HEK293 (cell line): Measurements from ENCODE around the gene EEF1A2.

Experiments
- CTCF ChIP-seq: fragments of 450-650 bp; formaldehyde crosslinking; IDR thresholded peaks from 2 replicates; pipeline ENCODE4 v1.5.1; 2016; ENCODE audit warnings: missing biosample characterization, missing genetic modification characterization
- PBX3 ChIP-seq: sonication (generic); formaldehyde crosslinking; IDR thresholded peaks from 2 replicates; pipeline ENCODE4 v1.8.1; 2022; ENCODE audit warnings: mild to moderate bottlenecking, moderate library complexity, missing genetic modification reagents
- SP2 ChIP-seq: fragments of 450-650 bp; formaldehyde crosslinking; IDR thresholded peaks from 2 replicates; pipeline ENCODE4 v1.5.1; 2016; ENCODE audit warnings: missing biosample characterization, missing genetic modification characterization
- ZBTB21 ChIP-seq: fragments of 450-650 bp; formaldehyde crosslinking; IDR thresholded peaks from 2 replicates; pipeline ENCODE4 v1.5.1; 2017; ENCODE audit warnings: missing biosample characterization, missing genetic modification characterization
- ZNF76 ChIP-seq: fragments of 450-650 bp; formaldehyde crosslinking; IDR thresholded peaks from 2 replicates; pipeline ENCODE4; 2016; ENCODE audit warnings: low read depth, missing biosample characterization, missing genetic modification characterization, borderline replicate concordance
- ZNF777 ChIP-seq: fragments of 450-650 bp; formaldehyde crosslinking; IDR thresholded peaks from 2 replicates; pipeline ENCODE4 v1.5.1; 2017; ENCODE audit warnings: missing biosample characterization, missing genetic modification characterization, borderline replicate concordance
- TF ChIP-seq, protein P1 (sequence below): fragments of 450-650 bp; formaldehyde crosslinking; IDR thresholded peaks from 2 replicates; pipeline ENCODE4 v1.5.1; 2016; ENCODE audit warnings: missing biosample characterization, missing genetic modification characterization

- TF ChIP-seq ZBTB21 (tag by site-specific recombination) = no peak
- no peak for TF ChIP-seq ZNF76 (tag by site-specific recombination)
- TF ChIP-seq, protein P1, sequence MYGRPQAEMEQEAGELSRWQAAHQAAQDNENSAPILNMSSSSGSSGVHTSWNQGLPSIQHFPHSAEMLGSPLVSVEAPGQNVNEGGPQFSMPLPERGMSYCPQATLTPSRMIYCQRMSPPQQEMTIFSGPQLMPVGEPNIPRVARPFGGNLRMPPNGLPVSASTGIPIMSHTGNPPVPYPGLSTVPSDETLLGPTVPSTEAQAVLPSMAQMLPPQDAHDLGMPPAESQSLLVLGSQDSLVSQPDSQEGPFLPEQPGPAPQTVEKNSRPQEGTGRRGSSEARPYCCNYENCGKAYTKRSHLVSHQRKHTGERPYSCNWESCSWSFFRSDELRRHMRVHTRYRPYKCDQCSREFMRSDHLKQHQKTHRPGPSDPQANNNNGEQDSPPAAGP = no peak
- TF ChIP-seq SP2 (tag by site-specific recombination) = no peak
- TF ChIP-seq PBX3 (CRISPR knock-in tag) = no peak
- TF ChIP-seq CTCF (tag by site-specific recombination) = no peak
- TF ChIP-seq ZNF777 = no peak
Measured at GRCh38 chr20:63508072-63508768, 9.3 kb upstream of the EEF1A2 start.
